GM20431 (cell line): ENCODE data around the gene NEU2.
"Not testable (repeated sequence)": the region's sequence is repeated elsewhere in the genome, so short reads cannot be mapped to it uniquely, and the experiment has no call there.

Experiments
- in situ Hi-C: fragments of 300-500 bp; cut with MseI, MboI; formaldehyde crosslinking; loops from one replicate; pipeline ENCODE4 v1.15.0; 2020; ENCODE audit warnings: low sequenced_read_pairs; ENCODE audit not compliant: unreplicated experiment

Gene NEU2

GRCh38 chr2:233009661-233010060, 22.8 kb upstream of the NEU2 start:
- in situ Hi-C loops: no loop called here

GRCh38 chr2:233010569-233011267, 21.8 kb upstream of the NEU2 start:
- in situ Hi-C loops: no loop called here

GRCh38 chr2:233011268-233011650, 21.2 kb upstream of the NEU2 start:
- in situ Hi-C loops: no loop called here

DNA sequence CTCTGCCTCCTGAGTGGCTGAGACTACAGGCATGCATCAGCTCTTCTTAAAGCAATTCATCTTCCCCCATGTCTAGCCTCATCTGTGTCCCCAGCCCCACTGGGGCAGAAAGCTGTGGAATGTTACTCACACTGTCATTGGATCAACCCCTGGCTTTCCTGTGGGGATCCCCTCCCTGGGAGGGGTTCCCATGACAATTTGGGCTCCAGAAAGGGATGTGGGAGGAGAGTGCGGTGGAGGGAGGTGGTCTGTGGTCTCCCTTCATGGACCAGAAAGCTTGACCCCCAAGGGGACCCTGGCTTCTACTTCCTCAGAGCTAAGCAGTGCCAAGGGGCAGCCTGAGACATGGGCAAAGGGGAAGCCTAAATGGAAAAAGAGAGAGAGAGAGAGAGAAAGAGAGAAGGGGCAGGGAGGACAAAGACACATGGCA, 20.8 kb upstream of the NEU2 start:
- in situ Hi-C loops: no loop called here

DNA sequence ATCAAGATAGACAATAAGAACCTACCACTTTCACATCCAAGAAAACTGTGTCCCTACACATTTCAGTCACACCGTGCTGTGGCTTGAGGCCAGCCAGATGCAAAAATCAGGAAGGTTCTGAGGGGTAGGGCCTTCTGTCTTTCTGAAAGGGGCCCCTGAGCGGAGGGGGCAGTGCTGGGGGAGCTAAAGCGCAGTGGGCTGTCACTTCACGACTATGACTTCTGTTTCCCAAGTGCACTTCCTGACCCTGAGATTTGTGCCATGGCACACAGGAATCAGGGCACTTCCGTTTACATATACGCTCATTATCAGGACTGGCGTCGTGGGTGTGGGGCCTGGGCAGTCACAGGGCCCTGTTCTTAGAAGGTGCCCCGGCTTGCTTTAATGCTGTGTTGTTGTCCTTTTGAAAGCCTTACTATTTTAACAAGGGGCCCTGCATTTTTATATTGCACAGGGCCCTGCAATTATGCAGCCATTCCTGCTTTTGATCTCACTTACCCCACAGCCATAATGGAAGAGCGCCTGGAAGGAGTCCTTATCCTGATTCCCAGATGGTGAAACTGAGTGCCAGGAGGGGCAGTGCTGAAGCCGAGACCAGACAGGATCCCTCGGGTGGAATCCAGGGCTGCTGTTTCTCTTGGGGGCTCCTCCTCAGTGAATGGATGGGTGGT, 20.0 kb upstream of the NEU2 start:
- in situ Hi-C loops: no loop called here

DNA sequence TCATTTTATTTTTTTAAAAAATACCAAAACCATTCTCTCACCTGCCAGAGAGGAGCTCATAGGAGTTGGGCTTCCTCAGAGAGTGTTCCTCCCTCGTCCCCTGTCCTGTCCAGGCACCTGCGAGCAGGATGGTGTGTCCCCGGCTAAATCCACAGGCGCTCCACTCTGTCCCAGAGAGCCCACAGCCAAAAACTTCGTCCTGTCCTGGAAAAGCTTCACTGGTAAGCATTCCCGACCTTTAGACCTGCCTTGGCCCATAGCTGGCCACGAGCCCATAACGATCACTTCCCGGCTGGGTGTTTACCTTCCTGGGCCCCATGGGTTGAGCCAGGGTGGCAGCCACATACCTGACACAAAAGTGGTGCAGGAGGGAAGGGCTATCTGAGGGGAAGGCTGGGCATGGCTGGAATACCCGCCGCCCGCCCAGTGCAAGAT, 19.4 kb upstream of the NEU2 start, which contains the start of gene NGEF:
Gene NGEF (minus strand): TSS at position 230 of the 435 bp plus-strand sequence. CDS start 38,366 bp downstream, outside the sequence.
- in situ Hi-C loops: no loop called here

- in situ Hi-C loops: no loop called here
Measured at GRCh38 chr2:233013650-233014049, 18.8 kb upstream of the NEU2 start.

- in situ Hi-C loops: no loop called here
Measured at GRCh38 chr2:233015019-233015645, 17.3 kb upstream of the NEU2 start.

DNA sequence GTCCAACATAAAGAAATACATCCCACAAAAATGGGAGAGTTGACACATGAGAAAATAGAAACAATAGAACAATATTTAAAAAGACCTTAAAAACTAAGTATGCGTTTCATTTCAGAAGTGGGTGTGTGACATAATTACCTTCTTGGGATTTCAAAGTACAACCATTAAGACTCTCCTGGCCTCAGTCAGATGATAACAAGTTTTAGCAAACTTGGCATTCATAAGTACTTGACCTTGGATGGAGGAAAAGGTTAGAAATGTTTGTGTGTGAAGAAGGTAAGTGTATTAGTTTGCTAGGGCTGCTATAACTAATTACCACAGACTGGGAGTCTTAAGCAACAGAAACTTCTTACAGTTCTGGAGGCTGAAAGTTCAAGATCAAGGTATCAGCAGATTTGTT, 14.5 kb upstream of the NEU2 start:
- in situ Hi-C loops: no loop called here

DNA sequence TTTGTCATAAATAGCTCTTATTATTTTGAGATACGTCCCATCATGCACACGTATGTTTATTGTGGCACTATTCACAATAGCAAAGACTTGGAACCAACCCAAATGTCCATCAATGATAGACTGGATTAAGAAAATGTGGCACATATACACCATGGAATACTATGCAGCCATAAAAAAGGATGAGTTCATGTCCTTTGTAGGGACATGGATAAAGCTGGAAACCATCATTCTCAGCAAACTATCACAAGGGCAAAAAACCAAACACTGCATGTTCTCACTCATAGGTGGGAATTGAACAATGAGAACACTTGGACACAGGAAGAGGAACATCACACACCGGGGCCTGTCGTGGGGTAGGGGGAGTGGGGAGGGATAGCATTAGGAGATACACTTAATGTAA, 12.9 kb upstream of the NEU2 start:
- in situ Hi-C loops: not testable (repeated sequence)

DNA sequence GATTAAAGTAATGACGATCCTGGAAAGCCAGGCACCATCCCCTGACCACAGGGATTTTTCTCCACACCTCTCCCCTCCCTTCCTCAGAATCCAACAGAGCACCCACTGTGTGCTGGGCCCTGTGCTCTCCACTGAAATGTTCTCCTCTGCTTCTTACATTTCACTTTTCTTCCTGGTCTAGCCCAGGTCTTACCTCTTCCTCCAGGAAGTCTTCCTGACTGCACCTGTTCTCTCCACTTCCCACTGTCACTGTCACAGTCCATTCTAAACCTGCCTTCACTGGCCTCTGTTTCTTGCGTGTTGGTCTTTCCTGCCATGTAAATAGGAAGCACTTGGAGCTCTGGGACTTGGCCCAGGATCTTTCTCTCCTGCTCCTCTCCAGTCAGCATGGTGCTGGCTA, 12.0 kb upstream of the NEU2 start:
- in situ Hi-C loops: no loop called here

DNA sequence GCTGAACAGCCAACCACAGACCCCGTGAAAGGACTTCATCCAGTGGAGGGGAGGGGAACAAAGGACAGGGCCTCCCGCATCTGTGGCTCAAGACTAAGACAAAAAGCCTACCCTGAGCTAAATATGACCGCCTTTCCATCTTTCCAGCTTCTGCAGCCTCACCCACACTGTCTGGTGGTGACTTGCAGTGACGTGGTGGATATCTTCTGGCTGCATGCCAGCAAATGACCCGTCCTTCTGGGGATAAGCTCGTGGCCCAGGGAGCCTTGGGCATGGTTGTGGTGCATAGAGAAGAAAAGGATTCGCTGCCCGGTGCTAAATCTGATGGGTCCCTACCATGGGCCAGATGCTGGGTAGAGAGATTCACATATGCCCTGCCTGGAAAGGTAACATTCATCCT, 10.7 kb upstream of the NEU2 start:
- in situ Hi-C loops: no loop called here

DNA sequence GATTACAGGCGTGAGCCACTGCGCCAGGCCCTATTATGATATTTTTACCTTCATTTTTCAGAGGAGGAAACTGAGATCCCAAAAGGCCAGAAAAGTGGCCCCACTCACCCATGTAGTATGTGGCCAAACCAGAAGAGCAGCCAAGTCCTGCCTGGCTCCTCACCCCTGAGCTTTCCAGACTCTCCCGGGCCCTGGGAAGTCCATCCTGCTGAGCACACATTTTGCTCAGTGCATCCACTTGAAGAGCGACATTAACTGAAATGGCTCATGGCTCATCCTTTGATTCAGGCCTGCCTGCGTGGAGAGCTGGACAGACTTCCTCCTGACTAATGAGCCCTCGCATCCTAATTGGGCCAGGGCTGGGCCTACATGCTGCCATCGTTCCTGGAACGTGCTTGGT, 9.9 kb upstream of the NEU2 start:
- in situ Hi-C loops: no loop called here

DNA sequence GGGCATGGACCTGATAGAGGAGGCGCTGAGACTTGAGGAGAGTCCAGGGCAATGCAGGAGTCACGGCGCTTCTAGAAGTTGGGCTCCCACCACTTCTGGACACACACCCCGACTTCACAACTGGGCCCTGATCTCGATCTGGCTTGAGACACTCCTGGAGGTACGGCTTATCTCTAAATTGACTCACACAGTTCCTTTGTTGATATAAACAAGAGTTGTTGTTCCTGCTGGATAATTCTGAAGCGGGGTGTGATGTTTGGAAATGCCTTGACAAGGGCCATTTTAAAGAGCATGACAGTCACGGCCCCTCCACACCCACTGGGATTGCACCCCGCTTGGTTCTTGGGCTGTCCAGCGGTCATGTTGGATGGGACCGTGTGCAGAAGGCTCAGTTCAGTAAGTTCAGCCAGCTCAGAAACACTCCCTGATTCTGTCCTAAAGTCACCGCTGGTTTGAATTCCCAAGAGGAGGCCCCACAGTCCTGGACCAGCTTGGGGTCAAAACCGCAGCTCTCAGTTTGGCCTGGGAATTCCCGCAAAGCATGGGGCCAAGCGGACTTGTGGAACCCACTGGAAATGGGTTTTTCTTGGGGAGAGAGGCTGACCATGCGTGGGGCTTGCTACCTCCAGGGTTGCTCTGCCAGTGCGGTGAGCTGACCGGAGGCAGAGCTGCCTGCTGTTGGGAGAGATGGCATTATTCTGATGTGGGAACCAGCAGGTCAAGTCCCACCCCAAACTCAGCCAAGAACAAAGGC, 9.3 kb upstream of the NEU2 start:
- in situ Hi-C loops: no loop called here

DNA sequence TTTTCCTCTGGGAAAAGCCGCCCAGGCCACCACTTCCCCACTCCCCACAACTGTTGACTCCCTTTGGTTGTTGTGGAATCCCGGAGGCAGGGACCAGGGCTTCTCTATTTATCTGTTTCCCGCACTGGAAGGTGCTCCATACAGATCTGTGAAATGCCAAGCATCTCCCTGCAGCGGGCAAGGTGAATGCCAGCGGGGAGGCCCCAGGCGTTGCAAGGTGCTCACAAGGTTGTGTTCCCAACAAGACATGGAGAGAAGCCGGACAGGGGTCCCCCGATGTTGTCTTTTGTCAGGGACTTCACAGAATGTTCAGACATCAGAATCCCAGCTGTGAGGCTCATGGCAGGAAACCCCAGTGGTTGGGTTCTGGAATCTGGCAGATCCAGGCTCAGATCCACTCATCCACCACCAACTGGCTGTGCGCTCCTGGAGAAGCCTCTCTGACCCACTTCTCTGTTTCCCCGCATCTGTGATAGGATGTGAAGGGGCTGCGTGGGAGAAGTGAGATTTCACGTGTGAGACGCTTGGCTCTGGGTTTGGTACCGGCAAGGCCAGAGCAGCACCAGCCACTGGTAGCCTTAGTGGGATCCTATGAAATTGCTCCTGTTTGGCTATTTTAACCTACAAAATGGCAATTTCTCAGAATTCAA, 8.6 kb upstream of the NEU2 start:
- in situ Hi-C loops: no loop called here

DNA sequence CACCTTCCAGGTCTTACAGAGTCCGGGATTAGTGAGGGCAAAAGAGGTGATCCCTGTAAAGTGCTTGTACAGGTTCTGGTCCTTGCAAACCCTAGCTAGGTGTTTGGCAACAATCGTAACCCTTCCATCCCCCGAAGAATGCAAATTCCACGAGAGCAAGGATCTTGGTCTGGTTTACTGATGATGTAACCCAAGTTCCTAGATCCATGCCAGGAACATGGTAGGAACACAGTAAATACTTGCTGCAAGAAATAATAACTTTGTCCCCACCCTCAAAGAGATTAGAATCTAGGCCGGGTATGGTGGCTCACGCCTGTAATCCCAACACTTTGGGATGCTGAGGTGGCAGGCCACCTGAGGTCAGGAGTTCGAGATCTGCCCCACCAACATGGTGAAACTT, 6.8 kb upstream of the NEU2 start:
- in situ Hi-C loops: loop anchor here (25.0 kb wide), 1 partner anchor 413 kb away; no protein-coding TSS in a partner anchor

- in situ Hi-C loops: loop anchor here (25.0 kb wide), 1 partner anchor 414 kb away; no protein-coding TSS in a partner anchor
Measured at GRCh38 chr2:233026198-233026813, 6.2 kb upstream of the NEU2 start.

DNA sequence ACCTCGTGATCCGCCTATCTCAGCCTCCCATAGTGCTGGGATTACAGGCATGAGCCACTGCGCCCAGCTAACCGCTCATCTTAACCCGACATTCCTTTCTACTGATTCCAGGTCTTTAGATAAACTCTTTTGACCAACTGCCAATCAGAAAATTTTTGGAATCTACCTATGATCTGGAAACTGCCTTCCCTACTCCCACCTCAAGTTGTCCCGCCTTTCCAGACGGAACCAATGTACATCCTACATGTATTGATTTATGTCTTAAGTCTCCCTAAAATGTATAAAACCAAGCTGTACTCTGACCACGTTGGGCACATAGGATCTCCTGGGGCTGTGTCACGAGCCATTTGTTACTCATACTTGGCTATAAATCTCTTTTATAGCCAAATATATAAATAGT, 3.2 kb upstream of the NEU2 start:
- in situ Hi-C loops: loop anchor here (25.0 kb wide), 1 partner anchor 417 kb away; no protein-coding TSS in a partner anchor
